H1 (cell line): ENCODE results near the gene CNNM4. TPM values are rescaled to one million over a fixed set of nuclear protein-coding genes. Genes with fewer than 3 reads are reported as not detected.

Experiments
- CTCF ChIA-PET: fragments of 300-600 bp; sonication (Branson Sonifier 250); formaldehyde crosslinking; loops from one replicate; lab custom pipeline; 2021; ENCODE audit not compliant: partially characterized antibody; lab: Charles Lee
- POLR2A ChIA-PET: fragments of 300-600 bp; sonication (Branson Sonifier 250); formaldehyde crosslinking; loops from one replicate; lab custom pipeline; 2021; ENCODE audit warnings: inconsistent platforms; ENCODE audit not compliant: partially characterized antibody; lab: Charles Lee
- DNase-seq, 2 experiments: peaks; one replicate each; pipeline versions ENCODE4 v3.0.0 to v3.0.0-alpha.2; 2010 to 2022; ENCODE audit warnings: low spot score in 2 of 2, low read depth in 1 of 2, mixed read lengths in 1 of 2
- FAIRE-seq: peaks from 2 replicates; lab custom pipeline; 2011; peaks lifted over from hg19 to GRCh38; lab: Jason Lieb, UNC
- H2AFZ ChIP-seq: 2 replicates; pipeline ENCODE4 v1.8.1; 2012; ENCODE audit warnings: low read length, inconsistent platforms
- H2AK5ac ChIP-seq: 2 replicates; pipeline ENCODE4 v1.6.1; 2013; ENCODE audit warnings: low read depth, low read length
- H2BK120ac ChIP-seq: replicated peaks from 2 replicates; pipeline ENCODE3; 2013; ENCODE audit warnings: low read depth, low read length, inconsistent platforms
- H2BK12ac ChIP-seq: 2 replicates; pipeline ENCODE4 v1.6.1; 2013; ENCODE audit warnings: low read depth, low read length
- H2BK15ac ChIP-seq: 2 replicates; pipeline ENCODE4 v1.6.1; 2013; ENCODE audit warnings: low read length
- H2BK20ac ChIP-seq: 2 replicates; pipeline ENCODE4 v1.6.1; 2013; ENCODE audit warnings: low read length
- H2BK5ac ChIP-seq: 2 replicates; pipeline ENCODE4 v1.6.1; 2013; ENCODE audit warnings: low read depth, low read length
- H3K14ac ChIP-seq: 2 replicates; pipeline ENCODE4 v1.6.1; 2013; ENCODE audit warnings: inconsistent platforms; ENCODE audit not compliant: insufficient read length
- H3K18ac ChIP-seq: 2 replicates; pipeline ENCODE4 v1.6.1; 2013; ENCODE audit warnings: low read length; ENCODE audit errors: extremely low read depth
- H3K23ac ChIP-seq: 2 replicates; pipeline ENCODE4 v1.6.1; 2013; ENCODE audit warnings: inconsistent platforms; ENCODE audit not compliant: insufficient read length
- H3K23me2 ChIP-seq: 2 replicates; pipeline ENCODE4 v1.6.1; 2013; ENCODE audit warnings: low read depth, low read length
- H3K27ac ChIP-seq: 2 replicates; pipeline ENCODE4 v1.6.1; 2011; ENCODE audit warnings: low read depth, low read length, inconsistent platforms
- H3K27me3 ChIP-seq, 4 experiments: replicated peaks in 1 of 4; 1 replicate in 1 of 4; 2 replicates in 3 of 4; pipeline versions ENCODE4 v1.6.1 to v1.8.1; 2011 to 2013; ENCODE audit warnings: low read length in 3 of 4, mild to moderate bottlenecking in 3 of 4, inconsistent platforms in 2 of 4, mixed read lengths in 2 of 4, moderate library complexity in 1 of 4; ENCODE audit not compliant: control insufficient read depth in 3 of 4, insufficient read depth in 3 of 4; ENCODE audit errors: extremely low read depth in 1 of 4
- H3K36me3 ChIP-seq, 4 experiments: 2 replicates each; pipeline versions ENCODE4 v1.6.1 to v1.8.1; 2011 to 2013; ENCODE audit warnings: mild to moderate bottlenecking in 4 of 4, low read length in 3 of 4, moderate library complexity in 2 of 4, control low read depth in 1 of 4, inconsistent platforms in 1 of 4; ENCODE audit not compliant: insufficient read depth in 4 of 4, control insufficient read depth in 2 of 4
- H3K4ac ChIP-seq: replicated peaks from 2 replicates; pipeline ENCODE3; 2013; ENCODE audit warnings: low read length, low read depth, mixed read lengths, inconsistent platforms; ENCODE audit not compliant: insufficient read length
- H3K4me1 ChIP-seq, 4 experiments: replicated peaks in 1 of 4; 1 replicate in 1 of 4; 2 replicates in 3 of 4; pipeline versions ENCODE4 v1.6.1 to v1.8.1; 2011 to 2013; ENCODE audit warnings: low read length in 3 of 4, inconsistent platforms in 2 of 4, mixed read lengths in 1 of 4; ENCODE audit not compliant: insufficient read depth in 4 of 4, control insufficient read depth in 3 of 4
- H3K4me2 ChIP-seq, 2 experiments: 2 replicates each; pipeline versions ENCODE4 v1.6.1 to v1.8.1; 2011 to 2013; ENCODE audit warnings: low read depth in 2 of 2, low read length in 2 of 2, control low read depth in 1 of 2, inconsistent platforms in 1 of 2, mild to moderate bottlenecking in 1 of 2; ENCODE audit not compliant: insufficient read depth in 1 of 2
- H3K4me3 ChIP-seq, 4 experiments: fragments of 200-600, 300-600 bp in 1 of 4; sonication (generic), shearing (Covaris generic), sonication (Bioruptor Twin) in 1 of 4; 2 replicates each; pipeline versions ENCODE4 v1.5.1 to v1.8.1; 2011 to 2016; ENCODE audit warnings: low read length in 4 of 4, low read depth in 3 of 4, control low read depth in 2 of 4, inconsistent platforms in 2 of 4, mild to moderate bottlenecking in 2 of 4, mixed read lengths in 1 of 4, moderate library complexity in 1 of 4; ENCODE audit not compliant: insufficient read depth in 2 of 4; ENCODE audit errors: extremely low read depth in 1 of 4
- H3K56ac ChIP-seq: replicated peaks from 2 replicates; pipeline ENCODE3; 2013; ENCODE audit warnings: low read depth, mild to moderate bottlenecking, mixed read lengths, low read length, inconsistent platforms; ENCODE audit not compliant: insufficient read length
- H3K79me1 ChIP-seq: 2 replicates; pipeline ENCODE4 v1.6.1; 2013; ENCODE audit warnings: low read depth, low read length, control low read depth
- H3K79me2 ChIP-seq, 2 experiments: 2 replicates each; pipeline versions ENCODE4 v1.6.1 to v1.8.1; 2012 to 2013; ENCODE audit warnings: low read length in 2 of 2, mild to moderate bottlenecking in 2 of 2, inconsistent platforms in 1 of 2; ENCODE audit not compliant: insufficient read depth in 2 of 2, control insufficient read depth in 1 of 2
- H3K9ac ChIP-seq, 4 experiments: replicated peaks in 1 of 4; 1 replicate in 1 of 4; 2 replicates in 3 of 4; pipeline versions ENCODE4 v1.6.1 to v1.8.1; 2011 to 2013; ENCODE audit warnings: low read depth in 3 of 4, low read length in 3 of 4, control low read depth in 2 of 4, mild to moderate bottlenecking in 2 of 4, moderate library complexity in 2 of 4, inconsistent platforms in 1 of 4; ENCODE audit errors: extremely low read depth in 1 of 4
- H3K9me3 ChIP-seq, 2 experiments: 2 replicates each; pipeline versions ENCODE4 v1.6.1 to v1.8.1; 2012 to 2013; ENCODE audit warnings: mild to moderate bottlenecking in 2 of 2, moderate library complexity in 2 of 2, control low read depth in 1 of 2, inconsistent platforms in 1 of 2, low read depth in 1 of 2, low read length in 1 of 2, mixed read lengths in 1 of 2; ENCODE audit not compliant: insufficient read depth in 2 of 2
- H4K20me1 ChIP-seq, 2 experiments: replicated peaks in 1 of 2; 2 replicates each; pipeline versions ENCODE3 to v1.8.1; 2011 to 2013; ENCODE audit warnings: inconsistent platforms in 2 of 2, low read length in 2 of 2, mild to moderate bottlenecking in 1 of 2; ENCODE audit not compliant: insufficient read depth in 2 of 2, control insufficient read depth in 1 of 2
- H4K5ac ChIP-seq: 2 replicates; pipeline ENCODE4 v1.6.1; 2013; ENCODE audit warnings: low read length, low read depth, mixed read lengths, inconsistent platforms; ENCODE audit not compliant: insufficient read length
- H4K8ac ChIP-seq: 2 replicates; pipeline ENCODE4 v1.8.0; 2013; ENCODE audit warnings: mild to moderate bottlenecking, moderate library complexity, low read length, inconsistent platforms; ENCODE audit not compliant: insufficient read depth; ENCODE audit errors: extremely low read depth
- H4K91ac ChIP-seq: replicated peaks from 2 replicates; pipeline ENCODE3; 2013; ENCODE audit warnings: low read length, mixed read lengths, inconsistent platforms; ENCODE audit not compliant: insufficient read length
- BCL11A ChIP-seq, 2 experiments: IDR thresholded peaks; one replicate each; pipeline ENCODE4 v1.6.1; 2011; ENCODE audit warnings: low read depth in 2 of 2, low read length in 2 of 2, mild to moderate bottlenecking in 2 of 2
- CTBP2 ChIP-seq: IDR thresholded peaks from 2 replicates; pipeline ENCODE4 v1.7.0; 2011; ENCODE audit warnings: borderline replicate concordance, mild to moderate bottlenecking, moderate library complexity, mixed read lengths, low read length; ENCODE audit not compliant: insufficient read depth, insufficient read length
- EP300 ChIP-seq, 2 experiments: IDR thresholded peaks; 1 replicate in 1 of 2; 2 replicates in 1 of 2; pipeline ENCODE4 v1.6.1; 2011 to 2012; ENCODE audit warnings: low read depth in 2 of 2, low read length in 2 of 2, mild to moderate bottlenecking in 2 of 2, borderline replicate concordance in 1 of 2, inconsistent platforms in 1 of 2, moderate library complexity in 1 of 2
- JUN ChIP-seq: IDR thresholded peaks from 2 replicates; pipeline ENCODE4 v1.6.1; 2011; ENCODE audit warnings: low read depth, mild to moderate bottlenecking, improper control_type of control experiment, low read length
- RBBP5 ChIP-seq: IDR thresholded peaks from 2 replicates; pipeline ENCODE4 v1.7.1; 2012; ENCODE audit warnings: low read depth, mild to moderate bottlenecking, inconsistent platforms, low read length, moderate library complexity, borderline replicate concordance
- SP1 ChIP-seq: IDR thresholded peaks from 2 replicates; pipeline ENCODE4 v1.6.1; 2011; ENCODE audit warnings: low read depth, low read length
- WGBS, 2 experiments: shearing (Covaris generic) in 1 of 2; methylation state at CpG; one replicate each; pipeline versions ENCODE4 v1.1.6 to v1.1.7; 2013 to 2015; ENCODE audit warnings: low lambda C conversion rate in 2 of 2, mixed read lengths in 2 of 2, inconsistent platforms in 1 of 2, low coverage in 1 of 2, missing lambda C conversion rate in 1 of 2; ENCODE audit not compliant: insufficient replicate concordance in 2 of 2, insufficient coverage in 1 of 2, insufficient read length in 1 of 2; ENCODE audit errors: extremely low coverage in 1 of 2, missing lambda C conversion rate in 1 of 2; 5-methylcytosine and 5-hydroxymethylcytosine counted together
- polyA plus RNA-seq, 7 experiments: library from polyadenylated mRNA; depleted of rRNA in 3 of 7; stranded (reverse) in 5 of 7; unstranded in 2 of 7; fragments of >200 nt in 5 of 7; fragments of 200-250 nt in 2 of 7; gene quantifications; 1 replicate in 5 of 7; 2 replicates in 1 of 7; 4 replicates in 1 of 7; pipeline versions ENCODE4 v1.2.1 to v1.2.3, GENCODE V29; 2011 to 2013; ENCODE audit warnings: missing spikeins in 2 of 7, mixed read lengths in 2 of 7
- total RNA-seq: library from RNA; stranded (reverse); fragmentation: NEBNext Ultra II Directional; extraction: Animal tissue kit (Norgen Biotek cat#: 25700); gene quantifications from 2 replicates; pipeline ENCODE4 v1.2.1, GENCODE V29; 2021

CNNM4 gene
- total and polyA plus RNA-seq, 2 of the 8 experiments (the other 6 are each of a cell fraction or from before 2014, with no cell fraction given): 10.3 to 11.0 TPM

GRCh38 chr2:96824079-96824870 is 63.6 kb downstream of the CNNM4 start:
- Histone ChIP-seq H3K4me3 (no peak overlapping the region), H3K9me3 (no peaks in the 10 kb centered on the region), H4K8ac (no peak overlapping the region), H2BK5ac (no peak overlapping the region), H3K23ac (no peak overlapping the region), H3K36me3 (peaks cover 14 to 53% (median 24%) of the 10 kb centered on the region in 4 experiments), H3K18ac (no peak overlapping the region), H2BK15ac (no peak overlapping the region), H3K14ac (no peak overlapping the region), H4K5ac (no peak overlapping the region), H3K4me1 (peaks cover 0 to 10% (median 2%) of the 10 kb centered on the region in 4 experiments; a peak in 5 of 7 replicates), H3K27ac (no peak overlapping the region), H3K4me2 (no peak overlapping the region), H2BK120ac (no peak overlapping the region), H4K91ac (no peak overlapping the region), H2AK5ac (no peak overlapping the region), H2BK12ac (no peak overlapping the region), H3K23me2 (no peaks in the 10 kb centered on the region), H3K4ac (no peak overlapping the region), H3K9ac (no peak overlapping the region), H3K79me1 (peaks cover 18% of the 10 kb centered on the region), H4K20me1 (peaks cover 7 to 36% of the 10 kb centered on the region in 2 experiments), H3K79me2 (peaks cover 0 to 53% of the 10 kb centered on the region in 2 experiments; a peak in 2 of 4 replicates), H2BK20ac (no peak overlapping the region), H2AFZ (no peak overlapping the region), H3K56ac (no peak overlapping the region), H3K27me3 (no peaks in the 10 kb centered on the region)
- DNase-seq: no peak
- no peak for FAIRE-seq
- ChIA-PET POLR2A (interaction anchor here (0.5 to 2.1 kb wide), 5 partner anchors 8 to 63 kb away, joined by 3 to 5 read pairs (median 4); partner anchors contain the start of gene CNNM3), CTCF (interaction anchor here (0.9 to 1.7 kb wide), 6 partner anchors 9 to 139 kb away, joined by 3 to 5 read pairs (median 4); no protein-coding TSS in a partner anchor)
- 91% methylated on average over 6 of the region's 6 CpGs; no CpG with 5 or more reads in 1 of the 2 experiments for WGBS, 2 experiments
- TF ChIP-seq CTBP2 (no peak), RBBP5 (no peak), BCL11A (IDR thresholded peaks at IDR 0.05; ENCODE audit: low read depth in 2 of 2, low read length in 2 of 2) (no peak), EP300 (IDR thresholded peaks at IDR 0.05; ENCODE audit: borderline replicate concordance in 1 of 2, low read depth in 2 of 2, low read length in 2 of 2) (no peak), SP1 (no peak), JUN (no peak)
